CD4-positive, alpha-beta T cell (primary cell): Measurements from ENCODE around the gene MYO19. TPM values are rescaled to one million over a fixed set of nuclear protein-coding genes. Genes with fewer than 3 reads are reported as not detected.

Experiments used
- ATAC-seq: fragments of 200-7000 bp; cut with Tn5 transposase; one replicate; pipeline ENCODE4 v1.10.0; 2022; ENCODE audit warnings: mild to moderate bottlenecking; ENCODE audit not compliant: poor library complexity
- CTCF ChIA-PET: fragments of 350-600 bp; sonication (Branson Sonifier 250); formaldehyde crosslinking; loops from one replicate; lab custom pipeline; 2021; ENCODE audit warnings: antibody characterized with exemption, inconsistent platforms; lab: Charles Lee
- POLR2A ChIA-PET: fragments of 350-600 bp; sonication (Branson Sonifier 250); formaldehyde crosslinking; loops from one replicate; lab custom pipeline; 2021; ENCODE audit warnings: antibody characterized with exemption, inconsistent platforms; lab: Charles Lee
- DNase-seq, 14 experiments: peaks; one replicate each; pipeline ENCODE4 v3.0.0-alpha.2; 2013 to 2020; ENCODE audit warnings: mixed read lengths in 2 of 14
- H3K27ac ChIP-seq, 2 donors: one replicate each; pipeline versions ENCODE4 v1.5.1 to v1.7.0; 2013; ENCODE audit warnings: low read length in 2 of 2, low read depth in 1 of 2, mild to moderate bottlenecking in 1 of 2
- H3K27me3 ChIP-seq, 2 experiments: 1 replicate in 1 of 2; 2 replicates in 1 of 2; pipeline versions ENCODE4 v1.6.1 to v1.7.0; 2013; ENCODE audit warnings: low read length in 2 of 2, control low read depth in 1 of 2, mild to moderate bottlenecking in 1 of 2, moderate library complexity in 1 of 2; ENCODE audit not compliant: insufficient read depth in 2 of 2, control insufficient read depth in 1 of 2
- H3K36me3 ChIP-seq: one replicate; pipeline ENCODE4 v1.6.1; 2013; ENCODE audit warnings: low read length, control low read depth; ENCODE audit not compliant: insufficient read depth
- H3K4me1 ChIP-seq: one replicate; pipeline ENCODE4 v1.6.1; 2013; ENCODE audit warnings: low read length, control low read depth; ENCODE audit not compliant: insufficient read depth
- H3K4me3 ChIP-seq: one replicate; pipeline ENCODE4 v1.5.1; 2013; ENCODE audit warnings: mild to moderate bottlenecking, low read length, moderate library complexity
- H3K9me3 ChIP-seq, 2 experiments: 1 replicate in 1 of 2; 2 replicates in 1 of 2; pipeline versions ENCODE4 v1.6.1 to v1.7.0; 2013; ENCODE audit warnings: low read length in 2 of 2, mild to moderate bottlenecking in 2 of 2, control low read depth in 1 of 2, moderate library complexity in 1 of 2; ENCODE audit not compliant: control insufficient read depth in 1 of 2, insufficient read depth in 1 of 2
- H3K27ac Mint-ChIP-seq: one replicate; pipeline ENCODE4 v1.8.0; 2020; ENCODE audit warnings: mixed read lengths
- H3K27me3 Mint-ChIP-seq: one replicate; pipeline ENCODE4 v1.8.0; 2021; ENCODE audit warnings: mixed read lengths
- H3K36me3 Mint-ChIP-seq: one replicate; pipeline ENCODE4 v1.8.0; 2021; ENCODE audit warnings: low read depth, mixed read lengths
- H3K4me1 Mint-ChIP-seq: one replicate; pipeline ENCODE4 v1.8.0; 2021; ENCODE audit warnings: low read depth, mixed read lengths
- H3K4me3 Mint-ChIP-seq: one replicate; pipeline ENCODE4 v1.8.0; 2020; ENCODE audit warnings: mild to moderate bottlenecking, mixed read lengths
- H3K9me3 Mint-ChIP-seq: one replicate; pipeline ENCODE4 v1.8.0; 2020; ENCODE audit warnings: mixed read lengths
- intact Hi-C, 2 experiments: fragments of 100-400 bp; cut with DNase I in 1 of 2; cut with micrococcal nuclease in 1 of 2; formaldehyde crosslinking; loops; one replicate each; pipeline versions ENCODE4 v1.15.1 to v1.9.0; 2023 to 2025; cut with DNase I, micrococcal nuclease
- total RNA-seq, 174 experiments: library from RNA in 2 of 174; stranded (reverse) in 2 of 174; gene quantifications; one replicate each; pipeline ENCODE4 v1.2.3 and lab custom pipeline; 2021 to 2026
- TF ChIP-seq, protein P1 (sequence below): fragments of 200-600 bp; IDR thresholded peaks from one replicate; pipeline ENCODE4 v1.8.0; 2022; ENCODE audit warnings: antibody characterized with exemption, mild to moderate bottlenecking

Gene MYO19
- total RNA-seq, 2 experiments from 2014 or later, result 64.4 to 70.5 TPM

GRCh38 chr17:36463916-36464764 lies 70.5 kb downstream of the MYO19 start:
- Mint-ChIP-seq H3K27ac (no peak overlapping the region), H3K9me3 (no peaks in the 10 kb centered on the region), H3K4me1 (no peaks in the 10 kb centered on the region), H3K4me3 (no peak overlapping the region), H3K36me3 (no peaks in the 10 kb centered on the region), H3K27me3 (peaks cover 68% of the 10 kb centered on the region)
- Histone ChIP-seq H3K9me3 (peaks cover 0 to 22% of the 10 kb centered on the region in 2 experiments), H3K27me3 (peaks cover 35 to 63% of the 10 kb centered on the region in 2 experiments), H3K4me3 (no peak overlapping the region), H3K36me3 (no peaks in the 10 kb centered on the region), H3K27ac (no peak overlapping the region), H3K4me1 (peaks cover 3% of the 10 kb centered on the region)
- intact Hi-C loops, result no loop called here
- DNase-seq, result peak in 9 of 14 experiments; percentile 6 to 58 (median 22)
- TF ChIP-seq, protein P1, sequence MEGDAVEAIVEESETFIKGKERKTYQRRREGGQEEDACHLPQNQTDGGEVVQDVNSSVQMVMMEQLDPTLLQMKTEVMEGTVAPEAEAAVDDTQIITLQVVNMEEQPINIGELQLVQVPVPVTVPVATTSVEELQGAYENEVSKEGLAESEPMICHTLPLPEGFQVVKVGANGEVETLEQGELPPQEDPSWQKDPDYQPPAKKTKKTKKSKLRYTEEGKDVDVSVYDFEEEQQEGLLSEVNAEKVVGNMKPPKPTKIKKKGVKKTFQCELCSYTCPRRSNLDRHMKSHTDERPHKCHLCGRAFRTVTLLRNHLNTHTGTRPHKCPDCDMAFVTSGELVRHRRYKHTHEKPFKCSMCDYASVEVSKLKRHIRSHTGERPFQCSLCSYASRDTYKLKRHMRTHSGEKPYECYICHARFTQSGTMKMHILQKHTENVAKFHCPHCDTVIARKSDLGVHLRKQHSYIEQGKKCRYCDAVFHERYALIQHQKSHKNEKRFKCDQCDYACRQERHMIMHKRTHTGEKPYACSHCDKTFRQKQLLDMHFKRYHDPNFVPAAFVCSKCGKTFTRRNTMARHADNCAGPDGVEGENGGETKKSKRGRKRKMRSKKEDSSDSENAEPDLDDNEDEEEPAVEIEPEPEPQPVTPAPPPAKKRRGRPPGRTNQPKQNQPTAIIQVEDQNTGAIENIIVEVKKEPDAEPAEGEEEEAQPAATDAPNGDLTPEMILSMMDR, result no peak
- ATAC-seq, result peak; percentile 95
- CTCF ChIA-PET, result no interaction called here
- POLR2A ChIA-PET, result no interaction called here

GRCh38 chr17:36461330-36462110 lies 73.1 kb downstream of the MYO19 start:
- DNase-seq (no peak), ATAC-seq (no peak)
- Mint-ChIP-seq H3K27ac (no peak overlapping the region), H3K9me3 (no peaks in the 10 kb centered on the region), H3K27me3 (peaks cover 48% of the 10 kb centered on the region), H3K4me1 (no peaks in the 10 kb centered on the region), H3K36me3 (no peaks in the 10 kb centered on the region), H3K4me3 (no peak overlapping the region)
- intact Hi-C loops, result no loop called here
- TF ChIP-seq, protein P1, result no peak
- no peak overlapping the region for H3K4me3 ChIP-seq
- CTCF ChIA-PET, result no interaction called here
- no peaks in the 10 kb centered on the region for H3K36me3 ChIP-seq
- POLR2A ChIA-PET, result no interaction called here
- H3K27ac ChIP-seq, result no peak overlapping the region
- H3K9me3 ChIP-seq, result peaks cover 0 to 22% of the 10 kb centered on the region in 2 experiments
- H3K4me1 ChIP-seq, result peaks cover 3% of the 10 kb centered on the region
- H3K27me3 ChIP-seq, result peaks cover 33 to 48% of the 10 kb centered on the region in 2 experiments

GRCh38 chr17:36460265-36460937 lies 74.3 kb downstream of the MYO19 start:
- Mint-ChIP-seq H3K36me3 (no peaks in the 10 kb centered on the region), H3K4me1 (no peaks in the 10 kb centered on the region), H3K9me3 (no peaks in the 10 kb centered on the region), H3K4me3 (no peak overlapping the region), H3K27me3 (peaks cover 42% of the 10 kb centered on the region), H3K27ac (no peak overlapping the region)
- Histone ChIP-seq H3K27ac (no peak overlapping the region), H3K4me1 (peaks cover 3% of the 10 kb centered on the region), H3K9me3 (peaks cover 0 to 22% of the 10 kb centered on the region in 2 experiments), H3K4me3 (no peak overlapping the region), H3K27me3 (peaks cover 31 to 41% of the 10 kb centered on the region in 2 experiments), H3K36me3 (no peaks in the 10 kb centered on the region)
- ATAC-seq (no peak), DNase-seq (no peak)
- intact Hi-C loops, result no loop called here
- CTCF ChIA-PET, result no interaction called here
- TF ChIP-seq, protein P1, result no peak
- POLR2A ChIA-PET, result no interaction called here
